ENCODE results near the gene HBE1.

GRCh38 chr11:5228124-5228523, 41.6 kb downstream of the HBE1 start:
- TF ChIP-seq CTCF (IDR thresholded peaks at IDR 0.05), result no peak
- TF ChIP-seq POLR2A (IDR thresholded peaks at IDR 0.05), result no peak

All from Peyer's patch (tissue), 4 donors.